NCI-H748 (cell line): ENCODE results near the gene DTX2.
"Not testable (repeated sequence)": the region's sequence is repeated elsewhere in the genome, so short reads cannot be mapped to it uniquely, and the experiment has no call there.

Source experiments
- DNase-seq: peaks from one replicate; lab custom pipeline; 2025; ENCODE audit not compliant: unreplicated experiment; lab: John Stamatoyannopoulos, UW

DTX2 gene

GRCh38 chr7:76461464-76462101, at the start of gene DTX2:
TSS of gene DTX2 (plus strand) at chr7:76461709. CDS start at chr7:76480510, 18,801 bp downstream.
- DNase-seq, result not testable (repeated sequence)

DNA sequence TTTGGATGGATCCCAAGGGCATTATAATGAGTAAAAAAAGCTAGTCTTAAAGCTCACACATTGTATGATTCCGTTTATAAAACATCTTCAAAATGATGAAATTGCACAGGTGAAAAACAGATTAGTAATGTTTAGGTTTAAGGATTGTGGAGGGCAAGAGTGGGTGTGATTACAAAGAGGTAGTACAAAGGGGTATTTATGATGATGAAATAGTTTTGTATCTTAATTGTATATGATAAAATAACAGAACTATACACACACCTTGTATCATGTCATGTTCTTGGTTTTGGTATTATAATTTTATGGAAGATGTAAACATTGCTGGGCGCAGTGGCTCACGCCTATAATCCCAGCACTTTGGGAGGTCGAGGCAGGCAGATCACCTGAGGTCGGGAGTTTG, 49.3 kb upstream of the DTX2 start:
- no peak for DNase-seq

- DNase-seq, result not testable (repeated sequence)
These were observed 43.7 kb upstream of the DTX2 start for GRCh38 chr7:76417654-76418310.

GRCh38 chr7:76421097-76421496, 40.4 kb upstream of the DTX2 start:
- not testable (repeated sequence) for DNase-seq

- no peak for DNase-seq
These were observed 37.7 kb upstream of the DTX2 start for GRCh38 chr7:76423666-76424412.

- no peak for DNase-seq
These were observed 36.9 kb upstream of the DTX2 start, which contains the start of gene ZP3 for GRCh38 chr7:76424413-76425111. TSS of gene ZP3 (plus strand) at chr7:76424950. CDS start at chr7:76424965, 15 bp downstream.

DNA sequence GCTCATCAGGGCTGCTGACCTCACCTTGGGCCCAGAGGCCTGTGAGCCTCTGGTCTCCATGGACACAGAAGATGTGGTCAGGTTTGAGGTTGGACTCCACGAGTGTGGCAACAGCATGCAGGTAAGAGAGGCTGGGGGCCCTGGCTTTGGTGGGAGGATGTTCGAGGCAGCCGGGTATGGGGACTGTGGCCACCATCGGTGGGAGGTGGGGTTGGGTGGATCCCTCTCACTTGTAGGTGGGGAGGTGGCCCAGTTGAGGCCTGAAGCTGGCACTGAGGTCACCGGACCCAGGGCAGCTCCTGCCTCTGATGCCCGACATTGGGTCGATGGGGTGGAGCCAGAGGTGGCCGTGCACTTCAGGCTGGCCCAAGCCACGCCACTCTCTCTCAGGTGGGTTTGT, 36.4 kb upstream of the DTX2 start:
- no peak for DNase-seq

GRCh38 chr7:76425558-76425957, 36.0 kb upstream of the DTX2 start:
- not testable (repeated sequence) for DNase-seq

DNA sequence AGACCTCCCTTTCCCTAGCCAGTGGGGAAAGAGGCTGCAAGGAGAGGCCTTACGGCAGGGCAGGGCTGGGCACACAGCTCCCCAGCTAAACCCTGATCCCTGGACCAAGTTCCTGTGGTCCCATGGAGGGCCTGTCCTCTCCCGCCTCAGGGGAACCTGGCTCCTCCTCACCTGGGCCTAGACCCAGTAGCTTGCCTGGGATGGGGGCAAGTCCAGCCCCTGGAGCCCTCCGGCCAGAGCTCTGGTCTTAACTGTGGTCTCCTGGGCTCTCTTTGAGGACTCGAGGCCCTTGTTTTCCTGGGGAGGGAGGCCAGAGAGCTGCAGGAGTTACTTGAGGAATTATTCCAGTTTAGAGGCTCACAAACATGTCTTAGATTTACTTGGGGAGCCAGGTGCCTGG, 35.3 kb upstream of the DTX2 start:
- no peak for DNase-seq

DNA sequence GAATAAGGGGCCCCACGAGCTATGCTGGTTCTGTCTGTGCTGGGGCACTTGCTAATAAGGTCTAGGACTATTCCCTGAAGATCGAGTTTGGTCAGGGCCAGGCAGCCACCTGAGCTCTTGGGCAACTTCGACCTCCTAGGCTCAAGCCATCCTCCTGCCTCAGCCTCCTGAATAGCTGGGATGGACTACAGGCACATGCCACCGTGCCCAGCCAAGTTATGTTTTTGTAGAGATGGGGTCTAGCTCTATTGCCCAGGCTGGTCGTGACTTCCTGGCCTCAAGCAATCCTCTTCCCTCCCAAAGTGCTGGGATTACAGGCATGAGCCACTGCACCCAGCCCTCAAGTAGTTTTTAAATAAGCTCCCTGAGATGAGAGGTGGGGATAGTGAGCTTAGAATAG, 33.9 kb upstream of the DTX2 start:
- no peak for DNase-seq

GRCh38 chr7:76428149-76428823, 33.2 kb upstream of the DTX2 start:
- no peak for DNase-seq

DNA sequence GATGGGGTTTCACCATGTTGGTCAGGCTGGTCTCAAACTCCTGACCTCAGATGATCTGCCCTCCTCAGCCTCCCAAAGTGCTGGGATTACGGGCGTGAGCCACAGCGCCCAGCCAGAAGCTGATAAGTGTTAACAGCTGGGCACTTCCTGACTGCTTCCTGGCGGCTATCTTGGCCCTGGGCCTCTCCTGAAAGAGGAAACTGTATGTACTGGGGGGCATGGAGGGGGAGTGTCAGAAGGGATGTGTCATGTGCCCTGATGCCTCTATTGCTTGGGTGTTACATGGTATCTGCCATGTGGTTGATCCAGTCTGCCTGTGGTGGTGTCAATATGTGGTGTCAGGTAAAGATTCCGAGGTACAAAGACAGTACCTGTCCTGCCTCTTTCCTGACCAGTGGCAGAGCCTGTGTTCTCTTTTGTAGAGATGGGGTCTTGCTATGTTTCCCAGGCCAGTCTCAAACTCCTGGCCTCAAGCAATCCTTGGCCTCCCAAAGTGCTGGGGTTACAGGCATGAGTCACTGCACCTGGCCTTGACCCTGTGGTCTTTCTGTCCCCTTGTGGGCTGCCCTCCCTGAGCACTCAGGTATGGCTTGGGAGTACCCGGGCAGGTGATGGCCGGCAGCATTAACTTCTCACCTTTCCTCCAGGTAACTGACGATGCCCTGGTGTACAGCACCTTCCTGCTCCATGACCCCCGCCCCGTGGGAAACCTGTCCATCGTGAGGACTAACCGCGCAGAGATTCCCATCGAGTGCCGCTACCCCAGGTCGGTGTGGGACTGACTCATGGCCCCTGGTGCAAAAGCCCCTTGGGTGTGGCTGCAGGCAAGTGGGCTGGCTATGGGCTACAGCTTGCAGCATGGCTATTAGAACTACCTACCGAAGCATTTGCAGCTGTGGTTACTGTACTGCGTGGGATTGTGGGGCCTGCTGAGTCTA, 32.4 kb upstream of the DTX2 start:
- DNase-seq, result no peak

- no peak for DNase-seq
These were observed 31.3 kb upstream of the DTX2 start for GRCh38 chr7:76430211-76430610.

- DNase-seq, result no peak
These were observed 30.7 kb upstream of the DTX2 start for GRCh38 chr7:76430836-76431235.

DNA sequence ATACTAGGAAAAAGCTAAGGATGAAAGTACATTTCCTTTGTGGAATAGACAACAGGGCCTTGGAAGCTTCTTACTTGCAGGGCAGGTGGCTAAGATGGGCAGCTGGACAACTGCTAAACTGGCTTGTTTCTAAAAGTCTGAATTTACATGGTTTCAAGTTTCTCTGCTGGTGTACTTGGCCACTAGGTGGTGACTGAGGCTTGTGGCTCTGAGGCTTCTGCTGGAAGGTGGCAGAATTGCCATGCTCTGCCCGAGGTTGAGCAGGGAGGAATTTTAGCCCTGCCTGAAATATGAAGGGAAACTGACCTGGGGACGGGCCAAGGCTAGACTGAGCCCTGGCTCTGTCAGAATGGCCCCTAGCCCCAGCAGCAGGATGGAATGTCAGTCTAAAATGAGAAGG, 23.6 kb upstream of the DTX2 start:
- DNase-seq, result peak; percentile 82

- not testable (repeated sequence) for DNase-seq
These were observed 22.2 kb upstream of the DTX2 start for GRCh38 chr7:76439120-76439888.

GRCh38 chr7:76440404-76440803, 21.1 kb upstream of the DTX2 start:
- DNase-seq, result not testable (repeated sequence)

DNA sequence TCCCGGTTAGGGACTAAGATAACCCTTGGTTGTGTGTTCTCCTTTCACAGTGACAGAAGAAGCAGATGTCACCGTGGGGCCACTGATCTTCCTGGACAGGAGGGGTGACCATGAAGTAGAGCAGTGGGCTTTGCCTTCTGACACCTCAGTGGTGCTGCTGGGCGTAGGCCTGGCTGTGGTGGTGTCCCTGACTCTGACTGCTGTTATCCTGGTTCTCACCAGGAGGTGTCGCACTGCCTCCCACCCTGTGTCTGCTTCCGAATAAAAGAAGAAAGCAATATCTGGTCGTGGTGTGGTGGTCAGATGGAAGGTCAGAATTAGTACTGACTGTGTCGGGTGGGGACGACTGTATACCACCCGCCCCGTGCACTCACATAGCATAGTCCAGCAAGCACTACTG, 19.7 kb upstream of the DTX2 start:
- not testable (repeated sequence) for DNase-seq
